Tibial nerve (tissue), 4 donors: Measurements from ENCODE around the gene GOLGA7B.

Source experiments
- CTCF ChIP-seq, 5 experiments: fragments of 200-600 bp in 3 of 5; fragments of 450-650 bp in 2 of 5; sonication (generic) in 3 of 5; IDR thresholded peaks; one replicate each; pipeline ENCODE4 v1.5.1; 2016 to 2019; ENCODE audit warnings: antibody characterized with exemption in 5 of 5, mild to moderate bottlenecking in 3 of 5, moderate library complexity in 2 of 5
- EP300 ChIP-seq, 2 donors: sonication (generic); formaldehyde crosslinking; IDR thresholded peaks; one replicate each; pipeline ENCODE4 v1.6.1; 2017; ENCODE audit warnings: antibody characterized with exemption in 2 of 2, mild to moderate bottlenecking in 1 of 2
- POLR2A ChIP-seq, 2 donors: fragments of 450-650 bp; IDR thresholded peaks; one replicate each; pipeline ENCODE4 v1.6.1; 2017; ENCODE audit warnings: antibody characterized with exemption in 2 of 2, mild to moderate bottlenecking in 2 of 2, moderate library complexity in 2 of 2

GRCh38 chr10:97852277-97852676, 2.6 kb downstream of the GOLGA7B start:
- TF ChIP-seq EP300 (IDR thresholded peaks at IDR 0.05) (no peak), CTCF (IDR thresholded peaks at IDR 0.05) (no peak), POLR2A (IDR thresholded peaks at IDR 0.05) (no peak)
